CD4-positive, alpha-beta memory T cell (primary cell): ENCODE data around the gene PREB. TPM values are rescaled to one million over a fixed set of nuclear protein-coding genes. Genes with fewer than 3 reads are reported as not detected.

Source experiments
- CTCF ChIA-PET: fragments of 350-600 bp; sonication (Branson Sonifier 250); formaldehyde crosslinking; loops from one replicate; lab custom pipeline; 2021; ENCODE audit warnings: inconsistent platforms; ENCODE audit not compliant: partially characterized antibody; lab: Charles Lee
- POLR2A ChIA-PET: fragments of 350-600 bp; sonication (Branson Sonifier 250); formaldehyde crosslinking; loops from one replicate; lab custom pipeline; 2021; ENCODE audit not compliant: partially characterized antibody; lab: Charles Lee
- DNase-seq, 5 donors: peaks; one replicate each; pipeline versions ENCODE4 v3.0.0 to v3.0.0-alpha.2; 2020 to 2022; ENCODE audit warnings: mixed read lengths in 1 of 5
- H3K27ac ChIP-seq: one replicate; pipeline ENCODE4 v1.7.0; 2013; ENCODE audit warnings: low read depth, low read length
- H3K27me3 ChIP-seq: 2 replicates; pipeline ENCODE4 v1.7.0; 2013; ENCODE audit warnings: mild to moderate bottlenecking, low read length, moderate library complexity; ENCODE audit not compliant: insufficient read depth
- H3K36me3 ChIP-seq: 2 replicates; pipeline ENCODE4 v1.7.0; 2013; ENCODE audit warnings: mild to moderate bottlenecking, low read length, moderate library complexity; ENCODE audit not compliant: insufficient read depth
- H3K4me1 ChIP-seq: 2 replicates; pipeline ENCODE4 v1.7.0; 2013; ENCODE audit warnings: mild to moderate bottlenecking, low read length, moderate library complexity; ENCODE audit not compliant: insufficient read depth
- H3K4me3 ChIP-seq, 2 donors: one replicate each; pipeline ENCODE4 v1.7.0; 2013; ENCODE audit warnings: low read length in 2 of 2, mild to moderate bottlenecking in 1 of 2
- H3K9me3 ChIP-seq, 2 donors: one replicate each; pipeline ENCODE4 v1.7.0; 2013; ENCODE audit warnings: low read length in 2 of 2, control low read depth in 1 of 2; ENCODE audit not compliant: control insufficient read depth in 1 of 2
- H3K27ac Mint-ChIP-seq, 7 donors: one replicate each; pipeline ENCODE4 v1.8.0; 2020 to 2021; ENCODE audit warnings: mixed read lengths in 7 of 7, mild to moderate bottlenecking in 6 of 7, inconsistent platforms in 3 of 7, moderate library complexity in 3 of 7
- H3K27me3 Mint-ChIP-seq, 2 donors: one replicate each; pipeline ENCODE4 v1.8.0; 2020 to 2021; ENCODE audit warnings: mixed read lengths in 2 of 2
- H3K36me3 Mint-ChIP-seq, 2 donors: one replicate each; pipeline ENCODE4 v1.8.0; 2020 to 2021; ENCODE audit warnings: mixed read lengths in 2 of 2, inconsistent platforms in 1 of 2, mild to moderate bottlenecking in 1 of 2
- H3K4me1 Mint-ChIP-seq, 4 donors: one replicate each; pipeline ENCODE4 v1.8.0; 2020 to 2021; ENCODE audit warnings: mixed read lengths in 4 of 4, mild to moderate bottlenecking in 1 of 4
- H3K4me3 Mint-ChIP-seq, 8 donors: one replicate each; pipeline ENCODE4 v1.8.0; 2020 to 2021; ENCODE audit warnings: mixed read lengths in 8 of 8, mild to moderate bottlenecking in 7 of 8, moderate library complexity in 6 of 8, inconsistent platforms in 3 of 8
- H3K9me3 Mint-ChIP-seq, 8 donors: one replicate each; pipeline ENCODE4 v1.8.0; 2020 to 2021; ENCODE audit warnings: mixed read lengths in 8 of 8, mild to moderate bottlenecking in 5 of 8, inconsistent platforms in 3 of 8, moderate library complexity in 1 of 8
- intact Hi-C: fragments of 100-400 bp; cut with micrococcal nuclease; formaldehyde crosslinking; loops from one replicate; pipeline ENCODE4 v1.15.1; 2023
- polyA plus RNA-seq, 2 donors: library from polyadenylated mRNA; unstranded; fragments of 300-500 nt; fragmentation: Illumina TruSeq; gene quantifications; one replicate each; pipeline ENCODE4 v1.2.3, GENCODE V29; 2021
- total RNA-seq, 2 experiments: library from RNA; stranded (reverse); gene quantifications; one replicate each; pipeline ENCODE4 v1.2.3, GENCODE V29; 2021

Gene PREB
- total and polyA plus RNA-seq, 4 experiments from 2014 or later = 64.5 to 74.2 (median 65.4) TPM

DNA sequence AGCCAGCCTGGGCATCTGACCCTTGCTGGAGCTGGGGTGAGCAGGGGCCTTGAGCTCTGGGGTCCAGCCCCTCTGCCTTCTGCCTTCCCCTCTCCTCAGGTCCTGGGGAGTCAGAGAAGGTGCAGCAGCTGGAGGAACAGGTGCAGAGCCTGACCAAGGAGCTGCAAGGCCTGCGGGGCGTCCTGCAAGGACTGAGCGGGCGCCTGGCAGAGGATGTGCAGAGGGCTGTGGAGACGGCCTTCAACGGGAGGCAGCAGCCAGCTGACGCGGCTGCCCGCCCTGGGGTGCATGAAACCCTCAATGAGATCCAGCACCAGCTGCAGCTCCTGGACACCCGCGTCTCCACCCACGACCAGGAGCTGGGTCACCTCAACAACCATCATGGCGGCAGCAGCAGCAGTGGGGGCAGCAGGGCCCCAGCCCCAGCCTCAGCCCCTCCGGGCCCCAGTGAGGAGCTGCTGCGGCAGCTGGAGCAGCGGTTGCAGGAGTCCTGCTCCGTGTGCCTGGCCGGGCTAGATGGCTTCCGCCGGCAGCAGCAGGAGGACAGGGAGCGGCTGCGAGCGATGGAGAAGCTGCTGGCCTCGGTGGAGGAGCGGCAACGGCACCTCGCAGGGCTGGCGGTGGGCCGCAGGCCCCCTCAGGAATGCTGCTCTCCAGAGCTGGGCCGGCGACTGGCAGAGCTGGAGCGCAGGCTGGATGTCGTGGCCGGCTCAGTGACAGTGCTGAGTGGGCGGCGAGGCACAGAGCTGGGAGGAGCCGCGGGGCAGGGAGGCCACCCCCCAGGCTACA, 52.3 kb downstream of the PREB start:
- ChIA-PET CTCF (interaction anchor here (1.2 to 8.4 kb wide), 4 partner anchors 9 to 120 kb away, joined by 4 to 46 read pairs (median 6); partner anchors contain the start of genes AGBL5 and OST4), POLR2A (interaction anchor here (0.6 to 18.9 kb wide), 10 partner anchors 11 to 346 kb away, joined by 4 to 402 read pairs (median 6); partner anchors contain the start of genes AGBL5, ATRAID, NRBP1 and OST4)
- Histone ChIP-seq H3K36me3 (no peaks in the 10 kb centered on the region), H3K27me3 (no peaks in the 10 kb centered on the region), H3K4me1 (peaks cover 38% of the 10 kb centered on the region), H3K27ac (peak overlapping the region; percentile 54), H3K9me3 (no peaks in the 10 kb centered on the region), H3K4me3 (peak overlapping the region in 1 of 2 donors; percentile 45)
- Mint-ChIP-seq H3K27me3 (peaks cover 0 to 2% of the 10 kb centered on the region in 2 donors), H3K27ac (peak overlapping the region in 3 of 7 donors; percentile 89 to 97 (median 96)), H3K4me3 (peak overlapping the region in 3 of 8 donors; percentile 82 to 84 (median 83)), H3K4me1 (peaks cover 17 to 41% (median 27%) of the 10 kb centered on the region in 4 donors), H3K36me3 (peaks cover 0 to 2% of the 10 kb centered on the region in 2 donors), H3K9me3 (no peaks in the 10 kb centered on the region)
- intact Hi-C loops = loop anchor here (1.0 to 2.0 kb wide), 4 partner anchors 11 to 289 kb away; partner anchors contain the start of genes AGBL5, EIF2B4, OST4 and SNX17
- DNase-seq = no peak

Other genes starting within 250 kb of the PREB start
- 1 to 10 TPM; 3.4 to 3.6 TPM for gene MAPRE3, start 164.0 kb downstream of the PREB start, total RNA-seq
- 1 to 10 TPM; 1.3 to 2.5 TPM for gene MAPRE3, start 164.0 kb downstream of the PREB start, polyA plus RNA-seq
- 10 to 100 TPM; 97.3 to 99.8 TPM for gene TMEM214, start 101.7 kb downstream of the PREB start, total RNA-seq
- 10 to 100 TPM; 25.6 to 34.5 TPM for gene TMEM214, start 101.7 kb downstream of the PREB start, polyA plus RNA-seq
- gene AGBL5, start 83.0 kb downstream of the PREB start, total RNA-seq = 10 to 100 TPM; 12.2 to 14.9 TPM
- gene AGBL5, start 83.0 kb downstream of the PREB start, polyA plus RNA-seq = 1 to 10 TPM; 7.4 to 9.3 TPM
- 100 to 1,000 TPM; 269 to 296 TPM for gene OST4, start 63.0 kb downstream of the PREB start, total RNA-seq
- gene OST4, start 63.0 kb downstream of the PREB start, polyA plus RNA-seq = 100 to 1,000 TPM; 877 to 958 TPM
- gene EMILIN1, start 56.0 kb downstream of the PREB start, total RNA-seq = under 1 TPM; 0.33 to 0.81 TPM
- gene EMILIN1, start 56.0 kb downstream of the PREB start, polyA plus RNA-seq = under 1 TPM; 0.35 to 0.67 TPM
- 1 to 10 TPM; 6.0 to 8.6 TPM for gene KHK, start 47.9 kb downstream of the PREB start, total RNA-seq
- 1 to 10 TPM; 6.3 to 8.2 TPM for gene KHK, start 47.9 kb downstream of the PREB start, polyA plus RNA-seq
- under 1 TPM in 1 of 2 experiments, not detected in 1; 0.47 TPM for gene CGREF1, start 15.5 kb downstream of the PREB start, total RNA-seq
- gene CGREF1, start 15.5 kb downstream of the PREB start, polyA plus RNA-seq = under 1 TPM in 1 of 2 donors, not detected in 1; 0.36 TPM
- gene ABHD1, start 10.8 kb downstream of the PREB start, total RNA-seq = 1 to 10 TPM; 1.3 to 2.1 TPM
- gene ABHD1, start 10.8 kb downstream of the PREB start, polyA plus RNA-seq = 1 to 10 TPM in 1 of 2 donors, under 1 TPM in 1; 0.49 to 1.1 TPM
- gene PRR30, start 4.8 kb upstream of the PREB start, total RNA-seq = not detected
- not detected for gene PRR30, start 4.8 kb upstream of the PREB start, polyA plus RNA-seq
- gene TCF23, start 14.4 kb upstream of the PREB start, total RNA-seq = not detected
- gene TCF23, start 14.4 kb upstream of the PREB start, polyA plus RNA-seq = not detected
- gene ATRAID, start 77.4 kb upstream of the PREB start, total RNA-seq = 100 to 1,000 TPM; 103 to 109 TPM
- gene ATRAID, start 77.4 kb upstream of the PREB start, polyA plus RNA-seq = 100 to 1,000 TPM; 279 to 443 TPM
- gene SLC5A6, start 77.6 kb upstream of the PREB start, total RNA-seq = 10 to 100 TPM; 21.9 to 25.1 TPM
- 10 to 100 TPM; 18.9 to 21.7 TPM for gene SLC5A6, start 77.6 kb upstream of the PREB start, polyA plus RNA-seq
- 10 to 100 TPM; 47.6 to 49.3 TPM for gene CAD, start 82.7 kb upstream of the PREB start, total RNA-seq
- 10 to 100 TPM; 11.3 to 24.1 TPM for gene CAD, start 82.7 kb upstream of the PREB start, polyA plus RNA-seq
- gene SLC30A3, start 128.4 kb upstream of the PREB start, total RNA-seq = not detected
- gene SLC30A3, start 128.4 kb upstream of the PREB start, polyA plus RNA-seq = not detected
- gene DNAJC5G, start 140.8 kb upstream of the PREB start, total RNA-seq = not detected
- not detected for gene DNAJC5G, start 140.8 kb upstream of the PREB start, polyA plus RNA-seq
- gene TRIM54, start 147.8 kb upstream of the PREB start, total RNA-seq = under 1 TPM in 1 of 2 experiments, not detected in 1; 0.17 TPM
- gene TRIM54, start 147.8 kb upstream of the PREB start, polyA plus RNA-seq = not detected
- 1 to 10 TPM; 5.1 to 5.4 TPM for gene UCN, start 173.8 kb upstream of the PREB start, total RNA-seq
- gene UCN, start 173.8 kb upstream of the PREB start, polyA plus RNA-seq = under 1 TPM in 1 of 2 donors, not detected in 1; 0.84 TPM
- gene MPV17, start 188.5 kb upstream of the PREB start, total RNA-seq = 10 to 100 TPM; 89.3 to 93.3 TPM
- 100 to 1,000 TPM; 125 to 162 TPM for gene MPV17, start 188.5 kb upstream of the PREB start, polyA plus RNA-seq
- gene GTF3C2, start 222.1 kb upstream of the PREB start, total RNA-seq = 10 to 100 TPM; 82.9 to 90.8 TPM
- 10 to 100 TPM; 37.7 to 51.8 TPM for gene GTF3C2, start 222.1 kb upstream of the PREB start, polyA plus RNA-seq
- 10 to 100 TPM; 48.4 to 56.0 TPM for gene EIF2B4, start 235.7 kb upstream of the PREB start, total RNA-seq
- 10 to 100 TPM; 33.4 to 35.1 TPM for gene EIF2B4, start 235.7 kb upstream of the PREB start, polyA plus RNA-seq
- 100 to 1,000 TPM; 122 to 130 TPM for gene SNX17, start 236.0 kb upstream of the PREB start, total RNA-seq
- 100 to 1,000 TPM; 178 to 304 TPM for gene SNX17, start 236.0 kb upstream of the PREB start, polyA plus RNA-seq
- 10 to 100 TPM; 17.6 to 20.1 TPM for gene ZNF513, start 246.1 kb upstream of the PREB start, total RNA-seq
- gene ZNF513, start 246.1 kb upstream of the PREB start, polyA plus RNA-seq = 1 to 10 TPM; 3.7 to 6.3 TPM